Measurements from ENCODE around the gene TBRG4.

Gene TBRG4

GRCh38 chr7:45057878-45058277 lies 53.6 kb downstream of the TBRG4 start:
- DNase-seq, result no peak
- no peaks in the 10 kb centered on the region for H3K4me1 ChIP-seq
- no peaks in the 10 kb centered on the region for H3K27me3 ChIP-seq
- no peaks in the 10 kb centered on the region for H3K36me3 ChIP-seq
- H3K4me3 ChIP-seq (ENCODE audit: low read depth, low read length), result no peak overlapping the region
- no peaks in the 10 kb centered on the region; the same call in 1 of the 2 replicates for H3K9me3 ChIP-seq
- TF ChIP-seq CTCF (IDR thresholded peaks at IDR 0.05; ENCODE audit: low read depth, low read length), result no peak

DNA sequence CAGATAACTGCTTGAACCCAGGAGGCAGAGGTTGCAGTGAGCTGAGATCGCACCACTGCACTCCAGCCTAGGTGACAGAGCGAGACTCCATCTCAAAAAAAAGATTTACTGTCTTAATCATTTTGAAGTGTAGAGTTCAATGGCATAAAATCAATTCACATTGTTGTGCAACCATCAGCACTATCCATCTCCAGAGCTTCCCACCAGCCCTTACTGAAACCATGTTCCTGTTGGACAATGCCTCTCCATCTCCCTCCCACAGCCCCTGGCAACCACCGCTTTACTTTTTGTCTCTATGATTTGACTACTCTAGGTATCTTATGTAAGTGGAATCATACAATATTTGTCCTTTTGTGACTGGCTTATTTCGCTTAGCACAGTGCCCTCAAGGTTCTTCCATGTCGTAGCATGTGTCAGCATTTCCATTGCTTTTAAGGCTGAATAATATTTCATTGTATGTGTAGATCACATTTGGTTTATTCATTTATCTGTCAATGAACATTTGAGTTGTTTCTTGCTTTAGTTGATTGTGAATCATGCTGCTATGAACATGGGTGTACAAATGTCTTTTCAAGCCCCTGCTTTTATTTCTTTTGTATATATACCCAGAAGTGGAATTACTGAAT lies 55.8 kb downstream of the TBRG4 start:
- Histone ChIP-seq H3K27me3 (no peaks in the 10 kb centered on the region), H3K4me3 (ENCODE audit: low read depth, low read length) (no peak overlapping the region), H3K36me3 (no peaks in the 10 kb centered on the region), H3K9me3 (no peaks in the 10 kb centered on the region; the same call in 1 of the 2 replicates), H3K4me1 (no peaks in the 10 kb centered on the region)
- no peak for DNase-seq
- TF ChIP-seq CTCF (IDR thresholded peaks at IDR 0.05; ENCODE audit: low read depth, low read length), result no peak

- Histone ChIP-seq H3K4me1 (no peaks in the 10 kb centered on the region), H3K36me3 (no peaks in the 10 kb centered on the region), H3K27me3 (no peaks in the 10 kb centered on the region), H3K9me3 (no peaks in the 10 kb centered on the region), H3K4me3 (ENCODE audit: low read depth, low read length) (no peak overlapping the region)
- TF ChIP-seq CTCF (IDR thresholded peaks at IDR 0.05; ENCODE audit: low read depth, low read length), result no peak
- DNase-seq, result no peak
These were observed 56.5 kb downstream of the TBRG4 start for GRCh38 chr7:45055016-45055415.

- TF ChIP-seq CTCF (IDR thresholded peaks at IDR 0.05; ENCODE audit: low read depth, low read length), result no peak
- Histone ChIP-seq H3K4me1 (no peaks in the 10 kb centered on the region), H3K9me3 (no peaks in the 10 kb centered on the region), H3K27me3 (no peaks in the 10 kb centered on the region), H3K36me3 (no peaks in the 10 kb centered on the region), H3K4me3 (ENCODE audit: low read depth, low read length) (no peak overlapping the region)
- DNase-seq, result no peak
These were observed 57.1 kb downstream of the TBRG4 start for GRCh38 chr7:45054442-45054841.

DNA sequence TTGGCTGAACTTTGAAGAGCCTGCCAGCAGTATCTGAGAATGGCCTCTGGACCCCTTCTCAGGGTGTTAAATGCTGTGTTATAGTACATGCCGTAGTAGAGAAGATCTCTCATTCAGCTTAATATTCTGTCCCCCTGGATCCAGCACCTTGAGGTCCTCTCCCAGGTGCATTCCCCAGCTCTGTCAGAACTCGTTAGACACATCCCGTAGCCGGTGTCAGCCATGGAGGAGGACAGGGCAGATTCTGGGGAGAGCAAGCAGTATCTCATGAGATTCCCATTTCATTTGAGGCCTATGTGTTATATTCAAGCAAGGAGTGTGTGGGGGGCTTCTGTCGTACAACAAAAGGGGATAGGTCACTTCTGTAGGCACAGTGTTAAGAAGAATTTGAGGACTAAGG lies 57.6 kb downstream of the TBRG4 start:
- no peaks in the 10 kb centered on the region for H3K4me1 ChIP-seq
- DNase-seq, result no peak
- H3K36me3 ChIP-seq, result no peaks in the 10 kb centered on the region
- TF ChIP-seq CTCF (IDR thresholded peaks at IDR 0.05; ENCODE audit: low read depth, low read length), result no peak
- no peaks in the 10 kb centered on the region for H3K27me3 ChIP-seq
- no peak overlapping the region for H3K4me3 ChIP-seq (ENCODE audit: low read depth, low read length)
- no peaks in the 10 kb centered on the region for H3K9me3 ChIP-seq

DNA sequence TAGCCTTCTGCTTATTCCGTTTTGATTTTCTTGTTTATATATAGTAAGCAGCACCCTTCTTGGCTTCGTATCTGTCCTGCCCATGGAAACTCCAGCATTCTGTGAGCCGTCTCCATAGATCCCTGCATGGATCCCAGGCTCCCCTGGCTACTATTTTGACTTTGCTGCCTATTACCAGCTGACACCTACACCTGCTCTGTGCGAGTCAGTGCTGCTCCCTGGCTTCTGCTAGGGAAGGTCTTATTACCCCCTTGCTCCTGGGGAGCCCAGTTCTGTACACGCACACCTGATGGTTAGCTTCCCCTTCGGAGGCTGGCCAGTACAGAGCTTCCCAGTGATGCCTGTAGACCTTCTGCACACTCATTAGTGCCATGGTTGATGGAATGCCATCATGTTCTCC lies 58.1 kb downstream of the TBRG4 start:
- no peak for TF ChIP-seq CTCF (IDR thresholded peaks at IDR 0.05; ENCODE audit: low read depth, low read length)
- Histone ChIP-seq H3K9me3 (no peaks in the 10 kb centered on the region), H3K4me1 (no peaks in the 10 kb centered on the region), H3K27me3 (no peaks in the 10 kb centered on the region), H3K36me3 (no peaks in the 10 kb centered on the region), H3K4me3 (ENCODE audit: low read depth, low read length) (no peak overlapping the region)
- no peak for DNase-seq

Measured in BE2C (cell line).